ENCODE results near the gene PPM1E.

The PPM1E gene

GRCh38 chr17:59001158-59001814, 245.6 kb downstream of the PPM1E start:
- Histone ChIP-seq H3K4me1 (ENCODE audit: insufficient read depth, low read length, poor library complexity, severe bottlenecking) (peaks cover 31% of the 10 kb centered on the region), H4K20me1 (ENCODE audit: insufficient read depth, low read length, poor library complexity, severe bottlenecking) (no peaks in the 10 kb centered on the region), H3K36me3 (ENCODE audit: insufficient read depth, low read length) (peaks cover 35% of the 10 kb centered on the region), H3K4me3 (ENCODE audit: low read length, poor library complexity, severe bottlenecking) (no peak overlapping the region), H3K79me2 (ENCODE audit: insufficient read depth, low read length) (no peaks in the 10 kb centered on the region), H3K9me3 (ENCODE audit: insufficient read depth, low read depth, low read length) (no peaks in the 10 kb centered on the region), H3F3A (ENCODE audit: low read depth) (peaks cover 3% of the 10 kb centered on the region; the same call in 1 of the 2 replicates), H3K9me2 (replicated peaks; ENCODE audit: low read depth, low read length) (no peaks in the 10 kb centered on the region), H3K27me3 (ENCODE audit: insufficient read depth, low read length, poor library complexity, severe bottlenecking) (no peaks in the 10 kb centered on the region), H3K4me2 (ENCODE audit: low read depth, low read length, poor library complexity, severe bottlenecking) (no peak overlapping the region), H3K9ac (ENCODE audit: low read depth, low read length, poor library complexity, severe bottlenecking) (no peak overlapping the region), H2AFZ (ENCODE audit: low read length) (no peak overlapping the region)
- TF ChIP-seq EZH2phosphoT487 (IDR thresholded peaks at IDR 0.05; ENCODE audit: borderline replicate concordance) (no peak), CTCF (conservative IDR thresholded peaks at IDR 0.05; ENCODE audit: low read length) (no peak)

GRCh38 chr17:59002126-59002525, 246.5 kb downstream of the PPM1E start:
- H3K4me2 ChIP-seq (ENCODE audit: low read depth, low read length, poor library complexity, severe bottlenecking), result peak overlapping the region; percentile 16
- no peak overlapping the region for H2AFZ ChIP-seq (ENCODE audit: low read length)
- H3K9ac ChIP-seq (ENCODE audit: low read depth, low read length, poor library complexity, severe bottlenecking), result no peak overlapping the region
- H3K4me3 ChIP-seq (ENCODE audit: low read length, poor library complexity, severe bottlenecking), result no peak overlapping the region
- peaks cover 35% of the 10 kb centered on the region for H3K36me3 ChIP-seq (ENCODE audit: insufficient read depth, low read length)
- H3K9me2 ChIP-seq (replicated peaks; ENCODE audit: low read depth, low read length), result no peaks in the 10 kb centered on the region
- no peaks in the 10 kb centered on the region for H3K9me3 ChIP-seq (ENCODE audit: insufficient read depth, low read depth, low read length)
- H3K79me2 ChIP-seq (ENCODE audit: insufficient read depth, low read length), result no peaks in the 10 kb centered on the region
- H3K4me1 ChIP-seq (ENCODE audit: insufficient read depth, low read length, poor library complexity, severe bottlenecking), result peaks cover 31% of the 10 kb centered on the region
- H3K27me3 ChIP-seq (ENCODE audit: insufficient read depth, low read length, poor library complexity, severe bottlenecking), result no peaks in the 10 kb centered on the region
- H3F3A ChIP-seq (ENCODE audit: low read depth), result peaks cover 3% of the 10 kb centered on the region; the same call in 1 of the 2 replicates
- no peak for TF ChIP-seq CTCF (conservative IDR thresholded peaks at IDR 0.05; ENCODE audit: low read length)
- no peak for TF ChIP-seq EZH2phosphoT487 (IDR thresholded peaks at IDR 0.05; ENCODE audit: borderline replicate concordance)
- H4K20me1 ChIP-seq (ENCODE audit: insufficient read depth, low read length, poor library complexity, severe bottlenecking), result no peaks in the 10 kb centered on the region

GRCh38 chr17:59002848-59003247, 247.2 kb downstream of the PPM1E start:
- H3K27me3 ChIP-seq (ENCODE audit: insufficient read depth, low read length, poor library complexity, severe bottlenecking), result no peaks in the 10 kb centered on the region
- no peak overlapping the region for H3K9ac ChIP-seq (ENCODE audit: low read depth, low read length, poor library complexity, severe bottlenecking)
- peaks cover 34% of the 10 kb centered on the region for H3K36me3 ChIP-seq (ENCODE audit: insufficient read depth, low read length)
- TF ChIP-seq CTCF (conservative IDR thresholded peaks at IDR 0.05; ENCODE audit: low read length) (no peak), EZH2phosphoT487 (IDR thresholded peaks at IDR 0.05; ENCODE audit: borderline replicate concordance) (no peak)
- no peaks in the 10 kb centered on the region for H3K9me2 ChIP-seq (replicated peaks; ENCODE audit: low read depth, low read length)
- H4K20me1 ChIP-seq (ENCODE audit: insufficient read depth, low read length, poor library complexity, severe bottlenecking), result no peaks in the 10 kb centered on the region
- no peaks in the 10 kb centered on the region for H3K9me3 ChIP-seq (ENCODE audit: insufficient read depth, low read depth, low read length)
- H3K4me1 ChIP-seq (ENCODE audit: insufficient read depth, low read length, poor library complexity, severe bottlenecking), result peaks cover 31% of the 10 kb centered on the region
- peak overlapping the region; percentile 16 for H3K4me2 ChIP-seq (ENCODE audit: low read depth, low read length, poor library complexity, severe bottlenecking)
- H2AFZ ChIP-seq (ENCODE audit: low read length), result no peak overlapping the region
- H3F3A ChIP-seq (ENCODE audit: low read depth), result peaks cover 3% of the 10 kb centered on the region; the same call in 1 of the 2 replicates
- H3K4me3 ChIP-seq (ENCODE audit: low read length, poor library complexity, severe bottlenecking), result no peak overlapping the region
- no peaks in the 10 kb centered on the region for H3K79me2 ChIP-seq (ENCODE audit: insufficient read depth, low read length)

All from Loucy (cell line).